K562 (cell line): ENCODE results near the gene RUNDC1. TPM values are rescaled to one million over a fixed set of nuclear protein-coding genes. Genes with fewer than 3 reads are reported as not detected.

Experiments used
- ARID1B ChIP-seq: fragments of 450-650 bp; IDR thresholded peaks from 2 replicates; pipeline ENCODE4 v1.6.1; 2016; ENCODE audit warnings: antibody characterized with exemption, mild to moderate bottlenecking, inconsistent platforms
- ATF7 ChIP-seq: fragments of 450-650 bp; IDR thresholded peaks from 2 replicates; pipeline ENCODE4 v1.7.1; 2014; ENCODE audit warnings: mild to moderate bottlenecking, moderate library complexity
- CBX1 ChIP-seq: sonication (generic); IDR thresholded peaks from 2 replicates; pipeline ENCODE4 v1.6.1; 2016; ENCODE audit warnings: antibody characterized with exemption, low read depth, mild to moderate bottlenecking
- CBX3 ChIP-seq, 2 experiments: IDR thresholded peaks; 1 replicate in 1 of 2; 2 replicates in 1 of 2; pipeline ENCODE4 v1.6.1; 2012; ENCODE audit warnings: inconsistent platforms in 2 of 2, low read length in 2 of 2, borderline replicate concordance in 1 of 2, control low read depth in 1 of 2
- CC2D1A ChIP-seq: fragments of 450-650 bp; IDR thresholded peaks from 2 replicates; pipeline ENCODE4 v1.6.1; 2017; ENCODE audit warnings: mild to moderate bottlenecking
- FOXA1 ChIP-seq: fragments of 450-650 bp; IDR thresholded peaks from 2 replicates; pipeline ENCODE4 v1.6.1; 2016; ENCODE audit warnings: mild to moderate bottlenecking, borderline replicate concordance
- FOXJ2 ChIP-seq: fragments of 200-800 bp; sonication (Bioruptor generic); IDR thresholded peaks from 2 replicates; pipeline ENCODE4 v1.6.1; 2016; ENCODE audit warnings: missing genetic modification characterization, missing compliant biosample characterization
- HDGF ChIP-seq: fragments of 450-650 bp; IDR thresholded peaks from 2 replicates; pipeline ENCODE4 v1.6.1; 2016
- KDM2B ChIP-seq: fragments of 250-450 bp; sonication (Bioruptor Pico); IDR thresholded peaks from 2 replicates; pipeline ENCODE4 v1.8.0; 2021; ENCODE audit warnings: mild to moderate bottlenecking, moderate library complexity
- L3MBTL2 ChIP-seq: fragments of 450-650 bp; IDR thresholded peaks from 2 replicates; pipeline ENCODE4 v1.6.1; 2016; ENCODE audit warnings: mild to moderate bottlenecking, moderate library complexity
- LCOR ChIP-seq: sonication (generic); formaldehyde crosslinking; IDR thresholded peaks from 2 replicates; pipeline ENCODE4 v1.8.0; 2022; ENCODE audit warnings: mild to moderate bottlenecking, missing genetic modification reagents
- MAZ ChIP-seq, 2 experiments: fragments of 450-650 bp in 1 of 2; sonication (generic) in 1 of 2; formaldehyde crosslinking; IDR thresholded peaks in 1 of 2; conservative IDR thresholded peaks in 1 of 2; 2 replicates each; pipeline versions ENCODE4 v1.4.0 to v1.5.0; 2020; ENCODE audit warnings: mild to moderate bottlenecking in 1 of 2, missing genetic modification reagents in 1 of 2
- MIER1 ChIP-seq: fragments of 450-650 bp; IDR thresholded peaks from 2 replicates; pipeline ENCODE4 v1.6.1; 2016; ENCODE audit warnings: antibody characterized with exemption, mild to moderate bottlenecking, low read depth
- MTA1 ChIP-seq: fragments of 450-650 bp; IDR thresholded peaks from 2 replicates; pipeline ENCODE4 v1.6.1; 2017; ENCODE audit warnings: borderline replicate concordance
- NBN ChIP-seq: fragments of 450-650 bp; IDR thresholded peaks from 2 replicates; pipeline ENCODE4 v1.6.1; 2016; ENCODE audit warnings: low read depth, mild to moderate bottlenecking
- NFIC ChIP-seq: fragments of 450-650 bp; IDR thresholded peaks from 2 replicates; pipeline ENCODE4 v1.6.1; 2017; ENCODE audit warnings: mild to moderate bottlenecking, inconsistent platforms
- POLR2AphosphoS5 ChIP-seq: IDR thresholded peaks from 2 replicates; pipeline ENCODE4 v1.6.1; 2011; ENCODE audit warnings: mild to moderate bottlenecking, low read depth, low read length, moderate library complexity; ENCODE audit not compliant: control insufficient read depth, insufficient read depth
- POLR2G ChIP-seq: fragments of 200-400 bp; formaldehyde crosslinking; IDR thresholded peaks from 2 replicates; pipeline ENCODE4 v1.6.1; 2017; ENCODE audit warnings: low read depth, mild to moderate bottlenecking, antibody characterized with exemption, low read length, moderate library complexity
- RB1 ChIP-seq: fragments of 450-650 bp; IDR thresholded peaks from 2 replicates; pipeline ENCODE4 v1.6.1; 2017; ENCODE audit warnings: low read depth, mild to moderate bottlenecking
- SOX6 ChIP-seq: fragments of 450-650 bp; IDR thresholded peaks from 2 replicates; pipeline ENCODE4 v1.6.1; 2014; ENCODE audit warnings: mild to moderate bottlenecking
- SRSF7 ChIP-seq: fragments of 200-400 bp; formaldehyde crosslinking; optimal IDR thresholded peaks from 2 replicates; pipeline ENCODE3; 2017; ENCODE audit warnings: mild to moderate bottlenecking, low read depth, low read length
- ZC3H11A ChIP-seq: IDR thresholded peaks from 2 replicates; pipeline ENCODE4 v1.6.1; 2012; ENCODE audit warnings: low read depth, low read length, improper control_type of control experiment
- ZFP36 ChIP-seq: fragments of 150-350 bp; IDR thresholded peaks from 2 replicates; pipeline ENCODE4 v1.6.1; 2018; ENCODE audit warnings: low read length, low read depth; ENCODE audit not compliant: partially characterized antibody
- ZNF184 ChIP-seq: sonication (generic); formaldehyde crosslinking; IDR thresholded peaks from 2 replicates; pipeline ENCODE4 v1.5.0; 2020; ENCODE audit warnings: missing genetic modification reagents
- ZNF24 ChIP-seq: fragments of 450-650 bp; IDR thresholded peaks from 2 replicates; pipeline ENCODE4 v1.6.1; 2016
- polyA plus RNA-seq, 8 experiments: library from polyadenylated mRNA; depleted of rRNA in 4 of 8; stranded (reverse) in 5 of 8; unstranded in 3 of 8; fragments of >200 nt; fragmentation: Nextera tagmentation in 2 of 8; fragmentation: Illumina TruSeq in 1 of 8; extraction: Ambion mirVana in 2 of 8; extraction: Trizol in 1 of 8; gene quantifications; 2 replicates each; pipeline versions ENCODE4 v1.2.1 to v1.2.3, GENCODE V29; 2011 to 2014; ENCODE audit warnings: inconsistent platforms in 1 of 8, missing spikeins in 1 of 8
- total RNA-seq, 7 experiments: library from RNA; depleted of rRNA in 6 of 7; stranded (reverse); fragments of >200 nt in 6 of 7; fragmentation: Illumina TruSeq in 2 of 7; extraction: Trizol in 2 of 7; gene quantifications; 2 replicates each; pipeline versions ENCODE4 v1.2.1 to v1.2.3, GENCODE V29; 2011 to 2021; ENCODE audit warnings: low replicate concordance in 1 of 7
- TF ChIP-seq, protein P1 (sequence below): fragments of 250-450 bp; sonication (Bioruptor Pico); IDR thresholded peaks from 2 replicates; pipeline ENCODE4 v1.8.0; 2022; ENCODE audit warnings: inconsistent platforms
- TF ChIP-seq, protein P2 (sequence below), 2 experiments: fragments of 450-650 bp in 1 of 2; sonication (generic) in 1 of 2; formaldehyde crosslinking in 1 of 2; IDR thresholded peaks in 1 of 2; conservative IDR thresholded peaks in 1 of 2; 2 replicates each; pipeline versions ENCODE4 v1.6.1 to v1.8.1; 2016 to 2023; ENCODE audit warnings: mild to moderate bottlenecking in 2 of 2, moderate library complexity in 2 of 2, inconsistent platforms in 1 of 2, missing genetic modification reagents in 1 of 2

RUNDC1 gene
- total and polyA plus RNA-seq, 9 of the 15 experiments (the other 6 are each of a cell fraction or from before 2014, with no cell fraction given): 3.4 to 12.6 (median 9.4) TPM

DNA sequence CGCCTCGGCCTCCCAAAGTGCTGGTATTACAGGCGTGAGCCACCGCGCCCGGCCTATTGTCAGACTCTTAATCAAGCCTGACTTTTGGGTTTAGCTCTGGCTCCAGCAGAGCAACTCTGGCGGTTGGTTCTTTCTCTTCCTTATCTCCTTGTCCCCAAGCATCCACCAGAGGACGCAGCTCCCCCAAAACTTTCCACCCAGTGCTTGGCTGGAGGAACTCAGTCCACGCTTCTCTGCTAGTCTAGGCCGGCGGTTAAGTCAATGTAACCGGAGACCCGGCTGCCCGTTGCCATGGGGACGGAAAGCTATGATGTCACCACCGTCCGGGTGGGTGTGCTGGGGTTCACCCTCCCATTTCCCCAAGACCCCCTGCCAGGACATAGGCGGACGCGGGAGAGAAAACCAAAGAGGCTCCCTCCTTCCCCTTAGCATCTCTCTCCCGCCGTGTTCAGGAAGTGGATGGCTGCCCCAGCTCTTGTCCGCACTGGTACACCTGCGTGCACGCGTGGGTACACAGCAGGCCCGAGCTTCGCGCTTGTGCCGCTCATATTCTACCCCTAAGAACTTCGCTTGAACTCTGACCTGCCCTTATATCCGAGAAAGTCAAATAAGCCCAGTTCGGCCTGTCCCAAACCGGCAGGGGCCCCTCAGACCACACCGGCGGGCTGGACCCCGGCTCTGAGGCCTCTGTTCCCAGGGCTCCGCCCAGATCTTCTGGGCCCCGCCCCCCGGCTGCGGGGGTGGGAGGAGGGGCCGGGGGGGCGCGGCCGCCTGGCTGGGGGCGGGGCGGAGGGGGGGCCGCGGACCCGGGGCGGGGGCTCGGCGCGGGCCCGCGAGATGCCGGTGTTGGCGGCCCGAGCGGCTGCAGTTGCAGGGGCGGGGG is 44.3 kb downstream of the RUNDC1 start, which contains the start of gene RND2 (continued):
- no peak for TF ChIP-seq SRSF7
- TF ChIP-seq MAZ (CRISPR knock-in tag; conservative IDR thresholded peaks at IDR 0.05 in 1 of 2, IDR thresholded peaks at IDR 0.05 in 1 of 2): peak in 1 of 2 experiments; percentile 22; a peak in 1 of 4 replicates
- peak; percentile 55 for TF ChIP-seq SOX6
- peak; percentile 78 for TF ChIP-seq NBN
- TF ChIP-seq ARID1B: peak; percentile 47; the same call in 1 of the 2 replicates
- no peak for TF ChIP-seq ZC3H11A
- TF ChIP-seq ATF7: peak; percentile 99
- 0 out of 2 replicates have a peak, but pooled peaks have one; percentile 16 for TF ChIP-seq HDGF
- TF ChIP-seq POLR2AphosphoS5: peak; percentile 77
- peak; percentile 74 for TF ChIP-seq POLR2G
- no peak for TF ChIP-seq ZNF184
- TF ChIP-seq CBX1: 0 out of 2 replicates have a peak, but pooled peaks have one; percentile 41
- peak; percentile 64 for TF ChIP-seq L3MBTL2
- peak; percentile 34; the same call in 1 of the 2 replicates for TF ChIP-seq RB1
- TF ChIP-seq ZNF24: peak; percentile 44; the same call in 1 of the 2 replicates
- TF ChIP-seq CC2D1A: peak; percentile 82
- TF ChIP-seq, protein P1, sequence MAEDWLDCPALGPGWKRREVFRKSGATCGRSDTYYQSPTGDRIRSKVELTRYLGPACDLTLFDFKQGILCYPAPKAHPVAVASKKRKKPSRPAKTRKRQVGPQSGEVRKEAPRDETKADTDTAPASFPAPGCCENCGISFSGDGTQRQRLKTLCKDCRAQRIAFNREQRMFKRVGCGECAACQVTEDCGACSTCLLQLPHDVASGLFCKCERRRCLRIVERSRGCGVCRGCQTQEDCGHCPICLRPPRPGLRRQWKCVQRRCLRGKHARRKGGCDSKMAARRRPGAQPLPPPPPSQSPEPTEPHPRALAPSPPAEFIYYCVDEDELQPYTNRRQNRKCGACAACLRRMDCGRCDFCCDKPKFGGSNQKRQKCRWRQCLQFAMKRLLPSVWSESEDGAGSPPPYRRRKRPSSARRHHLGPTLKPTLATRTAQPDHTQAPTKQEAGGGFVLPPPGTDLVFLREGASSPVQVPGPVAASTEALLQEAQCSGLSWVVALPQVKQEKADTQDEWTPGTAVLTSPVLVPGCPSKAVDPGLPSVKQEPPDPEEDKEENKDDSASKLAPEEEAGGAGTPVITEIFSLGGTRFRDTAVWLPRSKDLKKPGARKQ: no peak
- no peak for TF ChIP-seq FOXA1
- TF ChIP-seq CBX3 (IDR thresholded peaks at IDR 0.05; ENCODE audit: borderline replicate concordance in 1 of 2, low read length in 2 of 2): peak in 1 of 2 experiments; percentile 55; a peak in 1 of 3 replicates
- peak; percentile 27; the same call in 1 of the 2 replicates for TF ChIP-seq NFIC
- TF ChIP-seq KDM2B (CRISPR knock-in tag): no peak
- TF ChIP-seq LCOR: peak; percentile 93
- TF ChIP-seq ZFP36: peak; percentile 53
- TF ChIP-seq FOXJ2: 0 out of 2 replicates have a peak, but pooled peaks have one; percentile 19
- TF ChIP-seq, protein P2, sequence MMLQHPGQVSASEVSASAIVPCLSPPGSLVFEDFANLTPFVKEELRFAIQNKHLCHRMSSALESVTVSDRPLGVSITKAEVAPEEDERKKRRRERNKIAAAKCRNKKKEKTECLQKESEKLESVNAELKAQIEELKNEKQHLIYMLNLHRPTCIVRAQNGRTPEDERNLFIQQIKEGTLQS (IDR thresholded peaks at IDR 0.05): peak; percentile 98
- TF ChIP-seq, protein P2 (CRISPR knock-in tag; conservative IDR thresholded peaks at IDR 0.05): peak; percentile 90
- no peak for TF ChIP-seq MIER1
- peak; percentile 74; the same call in 1 of the 2 replicates for TF ChIP-seq MTA1
